Body of pancreas (tissue), 4 donors: ENCODE data around the gene MAMDC2. TPM values are rescaled to one million over a fixed set of nuclear protein-coding genes. Genes with fewer than 3 reads are reported as not detected.

Experiments used
- ATAC-seq: fragments of 150-250 bp; one replicate; pipeline ENCODE4 v1.9.1; 2016
- DNase-seq, 4 donors: peaks; one replicate each; pipeline ENCODE4 v3.0.0-alpha.2; 2019
- H3K27ac ChIP-seq, 4 donors: fragments of 200-600 bp; sonication (generic); 1 replicate in 3 of 4; 2 replicates in 1 of 4; pipeline versions ENCODE4 v1.5.1 to v1.6.1; 2016 to 2019; ENCODE audit warnings: mild to moderate bottlenecking in 1 of 4, mixed read lengths in 1 of 4, moderate library complexity in 1 of 4
- H3K27me3 ChIP-seq, 2 donors: fragments of 200-600 bp; sonication (generic); one replicate each; pipeline ENCODE4 v1.6.0; 2016; ENCODE audit warnings: mild to moderate bottlenecking in 1 of 2
- H3K36me3 ChIP-seq, 2 donors: fragments of 200-600 bp; sonication (generic); replicated peaks in 1 of 2; 2 replicates each; pipeline ENCODE4 v1.5.1; 2016; ENCODE audit warnings: low read depth in 2 of 2; ENCODE audit not compliant: insufficient read depth in 1 of 2
- H3K4me1 ChIP-seq: fragments of 200-600 bp; sonication (generic); one replicate; pipeline ENCODE4 v1.6.0; 2016
- H3K4me3 ChIP-seq, 2 donors: fragments of 200-600 bp; sonication (generic); 1 replicate in 1 of 2; 2 replicates in 1 of 2; pipeline ENCODE4 v1.5.1; 2016 to 2019
- H3K9me3 ChIP-seq, 3 donors: fragments of 200-600 bp; sonication (generic); 1 replicate in 2 of 3; 2 replicates in 1 of 3; pipeline ENCODE4 v1.5.1; 2016
- POLR2A ChIP-seq, 3 donors: fragments of 450-650 bp; IDR thresholded peaks; one replicate each; pipeline ENCODE4 v1.6.1; 2016; ENCODE audit warnings: antibody characterized with exemption in 3 of 3, mild to moderate bottlenecking in 2 of 3
- WGBS, 2 donors: methylation state at CpG; one replicate each; pipeline ENCODE4 v1.1.5; 2017; 5-methylcytosine and 5-hydroxymethylcytosine counted together
- intact Hi-C: fragments of 100-400 bp; cut with DNase I; formaldehyde crosslinking; loops from one replicate; pipeline ENCODE4 v1.15.1; 2023
- total RNA-seq, 2 donors: library from RNA; depleted of rRNA; stranded (reverse); fragments of >200 nt; gene quantifications; one replicate each; pipeline ENCODE4 v1.1.0, GENCODE V29; 2016
- TF ChIP-seq, protein P1 (sequence below), 7 experiments: fragments of 450-650 bp in 4 of 7; fragments of 200-600 bp in 3 of 7; sonication (generic) in 3 of 7; IDR thresholded peaks; one replicate each; pipeline ENCODE4 v1.5.1; 2016 to 2019; ENCODE audit warnings: antibody characterized with exemption in 7 of 7

MAMDC2 gene
- total RNA-seq, 2 donors from 2014 or later: 4.0 to 17.1 TPM

DNA sequence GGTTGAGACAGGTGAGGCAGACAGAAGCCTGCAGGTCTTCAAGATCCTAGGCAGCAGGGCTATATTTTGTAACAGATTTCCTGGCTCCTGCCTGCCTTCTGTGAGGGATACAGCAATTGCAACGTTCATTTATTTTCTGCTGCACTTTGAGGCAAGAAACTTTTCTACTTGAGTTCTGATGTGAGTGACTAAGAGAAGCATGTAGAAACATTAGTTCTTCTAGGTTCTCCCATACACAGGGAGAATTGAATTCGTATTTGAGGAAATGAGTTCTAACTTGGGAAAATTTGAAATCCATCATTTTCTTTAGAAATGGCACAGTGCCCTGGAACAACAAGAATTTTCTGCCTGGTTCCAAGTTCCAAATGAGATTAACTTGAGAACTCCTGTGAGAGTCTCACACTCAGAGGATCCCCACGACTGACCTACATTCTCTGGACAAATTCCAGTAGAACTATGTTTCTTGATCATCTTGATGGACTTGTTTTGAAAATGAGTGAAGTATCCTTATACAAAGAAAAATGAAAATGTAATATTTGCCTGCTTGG is 15.0 kb downstream of the MAMDC2 start:
- Histone ChIP-seq H3K4me1 (peaks cover 8% of the 10 kb centered on the region), H3K36me3 (no peaks in the 10 kb centered on the region), H3K27me3 (no peaks in the 10 kb centered on the region), H3K4me3 (no peak overlapping the region), H3K27ac (no peak overlapping the region), H3K9me3 (no peaks in the 10 kb centered on the region)
- WGBS, 2 donors: 44 to 51% methylated on average over 3 of the region's 3 CpGs
- no peak for ATAC-seq
- no peak for TF ChIP-seq POLR2A (IDR thresholded peaks at IDR 0.05)
- TF ChIP-seq, protein P1, sequence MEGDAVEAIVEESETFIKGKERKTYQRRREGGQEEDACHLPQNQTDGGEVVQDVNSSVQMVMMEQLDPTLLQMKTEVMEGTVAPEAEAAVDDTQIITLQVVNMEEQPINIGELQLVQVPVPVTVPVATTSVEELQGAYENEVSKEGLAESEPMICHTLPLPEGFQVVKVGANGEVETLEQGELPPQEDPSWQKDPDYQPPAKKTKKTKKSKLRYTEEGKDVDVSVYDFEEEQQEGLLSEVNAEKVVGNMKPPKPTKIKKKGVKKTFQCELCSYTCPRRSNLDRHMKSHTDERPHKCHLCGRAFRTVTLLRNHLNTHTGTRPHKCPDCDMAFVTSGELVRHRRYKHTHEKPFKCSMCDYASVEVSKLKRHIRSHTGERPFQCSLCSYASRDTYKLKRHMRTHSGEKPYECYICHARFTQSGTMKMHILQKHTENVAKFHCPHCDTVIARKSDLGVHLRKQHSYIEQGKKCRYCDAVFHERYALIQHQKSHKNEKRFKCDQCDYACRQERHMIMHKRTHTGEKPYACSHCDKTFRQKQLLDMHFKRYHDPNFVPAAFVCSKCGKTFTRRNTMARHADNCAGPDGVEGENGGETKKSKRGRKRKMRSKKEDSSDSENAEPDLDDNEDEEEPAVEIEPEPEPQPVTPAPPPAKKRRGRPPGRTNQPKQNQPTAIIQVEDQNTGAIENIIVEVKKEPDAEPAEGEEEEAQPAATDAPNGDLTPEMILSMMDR (IDR thresholded peaks at IDR 0.05): no peak
- DNase-seq: no peak
- intact Hi-C loops: no loop called here

DNA sequence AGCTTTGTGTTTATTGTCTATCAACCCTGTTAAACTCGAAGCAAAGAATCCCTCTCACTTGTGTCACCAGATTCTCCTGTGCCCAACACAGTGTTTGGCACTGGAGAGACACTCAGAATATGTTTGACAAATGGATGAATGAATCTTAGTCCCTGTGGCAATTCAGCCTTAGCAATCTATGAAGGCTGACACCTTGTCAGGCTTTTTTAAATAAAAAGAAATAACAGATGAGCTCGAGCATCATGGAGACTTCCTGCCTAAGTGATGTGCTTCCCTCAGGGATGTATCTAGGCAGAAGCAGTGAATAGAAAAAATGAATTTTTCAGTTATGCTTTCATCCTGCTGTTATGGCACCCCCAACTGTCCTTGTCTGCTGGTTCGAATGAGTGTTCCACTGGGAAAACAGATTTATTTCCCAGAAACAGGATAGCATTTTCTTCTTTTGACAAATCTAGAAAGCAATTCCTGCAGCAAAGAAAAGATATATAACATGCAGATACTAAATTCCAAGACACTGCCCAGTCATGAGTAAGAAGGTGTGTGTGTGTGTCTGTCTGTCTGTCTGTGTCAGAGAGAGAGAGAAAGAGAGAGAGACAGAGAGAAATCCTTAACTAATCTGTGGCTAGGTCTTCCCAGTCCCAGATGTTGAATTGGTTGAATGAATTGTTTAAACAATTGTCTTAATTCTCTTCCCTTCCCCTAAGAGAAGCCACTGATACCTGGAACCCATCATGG is 16.7 kb downstream of the MAMDC2 start:
- 59 to 70% methylated on average over 3 of the region's 3 CpGs for WGBS, 2 donors
- Histone ChIP-seq H3K27ac (no peak overlapping the region), H3K36me3 (no peaks in the 10 kb centered on the region), H3K4me1 (no peaks in the 10 kb centered on the region), H3K27me3 (no peaks in the 10 kb centered on the region), H3K4me3 (no peak overlapping the region), H3K9me3 (no peaks in the 10 kb centered on the region)
- intact Hi-C loops: no loop called here
- no peak for TF ChIP-seq POLR2A (IDR thresholded peaks at IDR 0.05)
- ATAC-seq: no peak
- no peak for DNase-seq

DNA sequence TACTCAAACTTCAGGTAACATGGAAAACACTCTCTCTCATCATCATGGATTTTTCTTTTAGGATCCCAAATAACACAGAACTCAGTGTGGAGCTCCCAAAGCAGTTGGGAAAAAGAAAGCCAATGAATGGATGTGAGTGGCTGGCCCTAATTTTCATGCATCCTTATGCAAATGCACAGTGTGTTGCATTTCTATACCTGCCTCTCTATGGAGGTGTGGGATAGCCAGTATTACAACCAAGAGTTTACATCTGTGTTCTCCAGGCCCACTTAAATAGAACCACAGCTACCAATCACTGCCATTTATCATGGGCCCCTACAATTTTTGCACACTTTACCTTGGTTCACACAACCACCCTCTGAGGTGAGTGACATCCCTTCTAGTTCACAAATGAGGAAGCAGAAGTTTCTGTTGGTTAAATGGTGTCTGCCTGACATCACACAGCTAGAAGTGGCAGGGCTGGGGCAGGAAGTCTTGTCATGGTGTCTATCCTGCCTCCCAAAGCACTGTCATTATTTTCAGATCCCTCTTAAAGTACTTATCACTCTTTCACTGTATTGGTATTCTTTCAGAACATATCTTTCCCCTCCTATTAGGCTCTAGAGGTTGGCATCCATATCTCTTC is 17.3 kb downstream of the MAMDC2 start:
- ATAC-seq (no peak), DNase-seq (no peak)
- intact Hi-C loops: no loop called here
- Histone ChIP-seq H3K27ac (no peak overlapping the region), H3K36me3 (no peaks in the 10 kb centered on the region), H3K4me3 (no peak overlapping the region), H3K9me3 (no peaks in the 10 kb centered on the region), H3K4me1 (no peaks in the 10 kb centered on the region), H3K27me3 (no peaks in the 10 kb centered on the region)
- TF ChIP-seq POLR2A (IDR thresholded peaks at IDR 0.05): no peak
- TF ChIP-seq, protein P1 (IDR thresholded peaks at IDR 0.05): no peak

DNA sequence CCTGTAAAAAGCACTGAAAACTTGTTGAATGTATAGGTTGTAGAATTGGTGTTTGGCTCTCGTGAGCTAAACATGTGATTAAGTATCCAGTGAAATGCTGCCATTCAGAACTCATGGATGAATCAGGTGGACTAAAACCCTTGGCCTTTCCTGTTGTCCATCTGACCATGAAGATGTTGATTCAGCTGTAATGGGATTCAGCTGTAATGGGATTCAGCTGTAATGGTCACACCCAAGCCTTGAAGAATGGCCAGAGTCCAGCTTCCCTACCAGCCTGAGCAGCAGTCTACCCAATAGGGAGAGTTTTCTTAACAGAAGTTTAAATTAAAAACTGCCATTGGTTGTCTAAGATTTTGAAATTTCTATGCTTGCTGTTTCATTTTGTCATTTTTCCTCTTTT is 18.1 kb downstream of the MAMDC2 start:
- H3K27me3 ChIP-seq: no peaks in the 10 kb centered on the region
- no peaks in the 10 kb centered on the region for H3K9me3 ChIP-seq
- TF ChIP-seq, protein P1 (IDR thresholded peaks at IDR 0.05): no peak
- no peak for TF ChIP-seq POLR2A (IDR thresholded peaks at IDR 0.05)
- intact Hi-C loops: no loop called here
- DNase-seq (no peak), ATAC-seq (no peak)
- H3K27ac ChIP-seq: no peak overlapping the region
- no peak overlapping the region for H3K4me3 ChIP-seq
- H3K4me1 ChIP-seq: no peaks in the 10 kb centered on the region
- no peaks in the 10 kb centered on the region for H3K36me3 ChIP-seq
- 84 to 87% methylated on average over 1 of the region's 1 CpG for WGBS, 2 donors

DNA sequence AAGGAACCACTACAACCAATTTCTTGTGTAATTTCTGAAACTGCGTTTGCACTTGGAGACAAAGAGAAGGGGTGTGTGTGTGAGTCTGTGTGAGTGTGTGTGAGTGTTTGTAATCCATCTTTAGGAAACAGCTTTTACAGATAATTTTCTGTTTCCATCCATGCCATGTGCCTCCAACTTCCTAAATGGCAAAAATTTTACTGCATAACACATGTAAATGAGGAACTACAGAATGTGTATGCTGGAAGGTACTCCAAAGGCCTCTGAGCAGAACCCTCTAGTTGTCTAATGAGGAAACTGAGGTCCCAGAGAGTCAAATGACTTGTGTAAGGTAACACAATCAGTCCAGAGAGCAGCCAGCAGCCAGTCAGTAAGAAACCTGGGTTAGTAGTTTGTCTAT is 20.8 kb downstream of the MAMDC2 start:
- 90 to 95% methylated on average over 1 of the region's 1 CpG for WGBS, 2 donors
- H3K36me3 ChIP-seq: no peaks in the 10 kb centered on the region
- no peak for DNase-seq
- H3K4me3 ChIP-seq: no peak overlapping the region
- TF ChIP-seq POLR2A (IDR thresholded peaks at IDR 0.05): no peak
- TF ChIP-seq, protein P1 (IDR thresholded peaks at IDR 0.05): no peak
- intact Hi-C loops: no loop called here
- no peaks in the 10 kb centered on the region for H3K27me3 ChIP-seq
- H3K4me1 ChIP-seq: peaks cover 8% of the 10 kb centered on the region
- H3K9me3 ChIP-seq: no peaks in the 10 kb centered on the region
- no peak for ATAC-seq
- no peak overlapping the region for H3K27ac ChIP-seq
